Epithelial cell of prostate (primary cell): Measurements from ENCODE around the gene C5.
A peak's percentile ranks its signal among the peaks of the same experiment; 100 is the strongest.
"Not testable (repeated sequence)": the region's sequence is repeated elsewhere in the genome, so short reads cannot be mapped to it uniquely, and the experiment has no call there.

Experiments used
- DNase-seq: peaks from one replicate; pipeline ENCODE4 v3.0.0-alpha.2; 2011; ENCODE audit warnings: low read depth, low spot score
- H3K27ac ChIP-seq: fragments of 450-650 bp; 2 replicates; pipeline ENCODE4 v1.5.1; 2017; ENCODE audit warnings: mild to moderate bottlenecking

The C5 gene

DNA sequence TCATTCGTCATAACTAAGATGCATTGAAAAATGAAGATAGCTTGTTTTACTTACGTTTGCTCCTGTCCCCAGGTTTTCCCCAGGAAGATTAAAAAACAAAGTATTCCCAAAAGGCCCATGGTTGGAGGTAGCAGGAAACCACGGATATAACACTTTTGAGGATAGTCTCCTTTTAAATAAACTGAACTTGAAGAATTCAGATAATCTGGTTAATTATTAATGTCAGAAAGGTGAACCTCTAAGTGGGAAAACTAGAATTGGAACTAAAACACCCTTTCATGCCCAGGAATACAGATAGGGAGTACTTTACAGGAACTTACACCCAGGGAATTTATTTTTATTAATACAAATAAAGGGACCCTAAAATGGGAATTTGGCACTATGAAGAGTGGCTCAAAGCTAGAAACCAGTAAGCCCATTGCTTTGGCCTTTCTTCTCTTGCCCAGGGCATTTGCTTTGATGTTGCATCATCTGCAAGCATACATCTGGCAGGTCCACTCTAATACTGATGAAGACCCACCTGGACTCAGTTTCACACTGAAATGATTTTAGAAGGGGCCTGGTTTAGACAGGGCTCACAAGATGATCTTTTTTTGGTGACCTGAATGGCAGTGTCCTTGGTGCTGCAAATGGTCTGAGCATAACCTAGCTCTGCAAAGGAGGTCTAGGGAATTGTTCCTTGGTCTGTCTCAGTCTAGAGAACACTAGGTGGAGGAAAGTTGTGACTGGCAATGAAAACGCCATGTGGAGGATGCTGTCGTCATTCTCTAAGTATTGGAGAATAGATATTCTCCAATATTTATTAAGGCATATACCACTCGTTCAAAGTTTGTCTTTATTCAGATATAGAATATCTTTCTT, at the start of gene C5:
C5 (minus strand) TSS at position 148 of the 861 bp plus-strand sequence; CDS start at position 119, 29 bp downstream.
- DNase-seq: no peak

GRCh38 chr9:121098567-121099198, 48.6 kb upstream of the C5 start:
- DNase-seq: no peak

More for the DNA sequence above, at the start of gene C5:
- no peak within 1 kb of the TSS for H3K27ac ChIP-seq

GRCh38 chr9:121095057-121095456, 45.0 kb upstream of the C5 start:
- H3K27ac ChIP-seq: no peak overlapping the region
- no peak for DNase-seq

More at GRCh38 chr9:121098567-121099198, 48.6 kb upstream of the C5 start:
- no peak overlapping the region for H3K27ac ChIP-seq

DNA sequence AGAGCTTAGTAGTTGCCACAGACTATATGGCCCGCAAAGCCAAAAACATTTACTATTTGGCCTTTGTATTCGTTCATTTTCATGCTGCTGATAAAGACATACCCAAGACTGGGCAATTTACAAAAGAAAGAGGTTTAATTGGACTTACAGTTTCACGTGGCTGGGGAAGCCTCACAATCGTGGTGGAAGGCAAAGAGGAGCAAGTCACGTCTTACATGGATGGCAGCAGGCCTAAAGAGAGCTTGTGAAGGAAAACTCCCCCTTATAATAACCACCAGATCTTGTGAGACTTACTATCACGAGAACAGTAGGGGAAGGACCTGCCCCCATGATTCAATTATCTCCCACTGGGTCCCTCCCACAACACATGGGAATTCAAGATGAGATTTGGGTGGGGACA, 40.7 kb upstream of the C5 start:
- not testable (repeated sequence) for DNase-seq, H3K27ac ChIP-seq

DNA sequence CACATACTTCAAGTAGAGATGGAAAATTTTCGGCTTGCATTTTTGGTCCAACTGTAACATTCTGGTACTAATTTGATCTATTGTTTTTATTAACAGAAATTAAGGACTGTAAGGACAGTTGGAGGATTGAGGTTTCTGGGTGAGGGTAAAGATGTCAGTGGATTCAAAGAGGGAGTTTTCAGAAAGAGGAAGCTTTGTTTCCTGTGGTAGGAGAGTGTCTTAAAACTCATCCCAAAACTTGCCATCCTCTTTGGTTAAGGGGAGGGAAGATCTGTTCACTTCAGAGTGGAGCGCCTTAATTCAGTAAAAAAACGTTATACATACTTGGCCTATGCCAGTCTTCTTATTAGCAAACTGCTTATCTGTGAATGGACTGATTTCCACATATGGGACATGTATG, 38.5 kb upstream of the C5 start:
- DNase-seq: no peak
- H3K27ac ChIP-seq: no peak overlapping the region

DNA sequence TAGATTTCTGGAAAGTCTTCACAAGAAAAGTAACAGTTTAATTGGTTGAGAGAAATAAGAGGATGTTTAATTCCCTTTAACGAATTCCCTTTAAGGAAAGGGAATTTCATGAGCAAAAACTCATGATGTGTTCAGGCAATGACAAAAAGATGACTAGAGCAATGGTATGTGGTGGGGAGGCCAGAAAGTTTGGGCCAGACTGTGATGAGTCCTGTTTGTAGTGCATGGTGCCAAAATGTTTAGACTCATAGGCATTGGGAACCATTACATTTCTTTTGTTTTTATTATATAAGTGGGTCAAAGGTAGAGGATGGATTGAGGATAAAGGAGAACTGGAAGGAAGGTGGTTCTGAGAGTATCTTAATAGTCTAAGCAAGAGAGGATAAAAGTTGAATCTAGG, 35.6 kb upstream of the C5 start:
- no peak overlapping the region for H3K27ac ChIP-seq
- no peak for DNase-seq

DNA sequence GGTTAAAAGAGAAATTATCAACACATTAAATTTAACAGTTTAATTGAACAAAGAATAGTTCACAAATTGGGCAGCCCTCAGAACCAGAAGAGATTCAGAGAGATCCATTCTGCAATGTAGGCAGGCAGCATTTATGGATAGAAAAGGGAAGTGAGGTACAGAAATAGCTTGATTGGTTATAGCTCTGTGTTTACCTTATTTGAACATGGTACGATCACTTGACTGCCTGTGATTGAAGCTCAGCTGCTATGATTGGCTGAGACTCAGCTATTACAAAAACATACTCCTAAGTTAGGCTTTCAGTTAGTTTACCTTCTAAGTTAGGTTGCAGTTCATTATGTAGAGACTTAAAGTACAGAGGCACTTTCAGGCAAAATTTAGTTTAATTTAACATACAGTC, 32.0 kb upstream of the C5 start:
- no peak for DNase-seq
- no peak overlapping the region for H3K27ac ChIP-seq

GRCh38 chr9:121075251-121076036, 25.4 kb upstream of the C5 start:
- no peak for DNase-seq
- peak overlapping the region; percentile 43 for H3K27ac ChIP-seq

- peak; percentile 8 for DNase-seq
- H3K27ac ChIP-seq: peak within 1 kb of the TSS; percentile 43
Observed at GRCh38 chr9:121074370-121075250, 24.5 kb upstream of the C5 start, which contains the start of gene CNTRL. CNTRL (plus strand) TSS chr9:121074955; CDS start chr9:121088327, 13,372 bp downstream.

DNA sequence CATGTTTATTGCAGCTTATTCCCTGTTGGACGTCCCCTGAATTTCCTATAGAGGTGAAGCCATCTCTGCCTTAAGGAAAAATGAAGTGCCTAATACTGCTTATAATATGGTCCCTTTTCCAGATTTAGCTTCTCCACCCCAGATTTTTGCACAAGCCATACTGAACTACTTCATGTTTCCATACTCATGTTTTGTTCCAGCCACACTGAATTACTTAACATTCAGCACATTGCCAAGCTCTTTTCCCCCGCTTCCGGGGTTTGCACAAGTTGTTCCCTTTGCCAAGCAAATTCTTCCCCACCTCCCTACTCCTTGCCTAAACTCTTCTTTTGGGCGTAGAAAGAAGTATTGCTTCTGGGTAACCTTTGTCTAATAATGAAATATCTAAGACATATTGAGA, 23.0 kb upstream of the C5 start:
- DNase-seq: no peak
- no peak overlapping the region for H3K27ac ChIP-seq

DNA sequence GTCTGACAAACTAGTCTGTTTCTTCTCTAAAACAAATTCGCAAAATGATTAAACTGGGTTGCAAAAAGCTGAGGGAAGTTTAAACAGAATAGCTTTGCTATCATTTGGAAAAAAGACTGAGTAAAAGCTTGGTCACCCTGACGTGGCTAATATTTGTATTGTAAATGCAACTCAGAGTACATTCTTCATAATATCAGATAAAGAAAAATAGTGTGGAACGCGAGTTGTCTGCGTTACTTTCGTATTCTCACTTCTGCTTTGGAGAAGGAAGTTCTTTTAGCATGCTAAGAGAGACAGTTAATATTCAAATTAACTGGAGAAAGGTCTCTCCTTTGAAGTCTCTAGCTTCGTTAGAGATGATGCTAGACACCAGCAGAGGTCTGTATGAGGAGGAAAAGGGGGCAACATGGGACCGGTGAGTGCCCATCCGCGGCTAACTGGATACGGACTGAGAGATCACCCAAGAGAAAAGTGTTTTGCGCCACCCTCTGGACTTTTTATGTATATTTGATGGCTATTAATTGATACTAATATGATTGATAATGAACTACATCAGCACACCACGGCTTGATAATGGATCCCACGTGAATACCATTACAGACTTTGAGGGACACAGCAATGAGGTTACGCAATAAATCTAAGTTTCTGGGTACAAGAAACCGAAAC, 21.8 kb upstream of the C5 start:
- DNase-seq: no peak
- peak overlapping the region; percentile 15 for H3K27ac ChIP-seq

DNA sequence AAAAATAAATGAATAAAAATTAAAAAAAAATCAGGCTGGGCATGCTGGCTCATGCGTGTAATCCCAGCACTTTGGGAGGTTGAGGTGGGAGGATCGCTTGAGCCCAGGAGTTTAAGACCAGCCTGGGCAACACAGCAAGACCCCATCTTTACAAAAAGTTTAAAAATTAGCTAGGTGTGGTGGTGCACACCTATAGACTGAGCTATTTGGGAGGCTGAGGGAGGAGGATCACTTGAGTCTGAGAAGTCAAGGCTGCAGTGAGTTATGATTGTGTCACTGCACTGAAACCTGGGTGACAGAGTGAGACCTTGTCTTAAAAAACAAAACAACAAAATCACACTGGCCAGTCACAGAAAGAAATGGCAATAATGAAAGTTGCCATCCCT, 21.3 kb upstream of the C5 start:
- H3K27ac ChIP-seq: peak overlapping the region; percentile 15
- DNase-seq: no peak

GRCh38 chr9:121069396-121069795, 19.3 kb upstream of the C5 start:
- no peak overlapping the region for H3K27ac ChIP-seq
- no peak for DNase-seq

DNA sequence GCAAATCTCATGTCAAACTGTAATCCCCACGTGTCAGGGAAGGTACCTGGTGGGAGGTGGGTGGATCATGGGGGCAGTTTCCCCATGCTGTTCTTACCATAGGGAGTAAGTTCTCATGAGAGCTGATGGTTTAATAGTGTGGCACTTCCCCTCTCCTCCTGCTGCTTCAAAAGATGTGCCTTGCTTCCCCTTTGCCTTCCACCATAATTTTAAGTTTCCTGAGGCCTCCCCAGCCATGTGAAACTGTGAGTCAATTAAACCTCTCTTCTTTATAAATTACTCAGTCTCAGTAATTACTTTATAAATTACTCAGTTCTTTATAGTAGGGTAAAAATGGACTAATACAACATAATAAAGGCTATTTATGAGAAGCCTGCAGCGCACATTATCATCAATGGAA, 17.6 kb upstream of the C5 start:
- no peak overlapping the region for H3K27ac ChIP-seq
- no peak for DNase-seq

DNA sequence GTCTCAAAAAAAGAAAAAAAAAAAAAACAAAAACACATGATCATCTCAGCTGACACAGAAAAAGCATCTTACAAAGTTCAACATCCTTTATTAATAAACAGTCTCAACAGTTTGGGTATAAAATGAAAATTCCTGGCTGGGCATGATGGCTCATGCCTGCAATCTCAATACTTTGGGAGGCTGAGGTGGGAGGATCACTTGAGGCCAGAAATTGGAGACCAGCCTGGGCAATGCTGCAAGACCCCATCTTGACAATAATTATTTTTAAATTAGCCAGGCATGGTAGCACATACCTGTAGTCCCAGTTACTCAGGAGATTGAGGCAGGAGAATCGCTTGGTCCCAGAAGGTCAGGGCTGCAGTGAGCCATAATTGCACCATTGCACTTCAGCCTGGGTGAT, 16.8 kb upstream of the C5 start:
- DNase-seq: no peak
- no peak overlapping the region for H3K27ac ChIP-seq

DNA sequence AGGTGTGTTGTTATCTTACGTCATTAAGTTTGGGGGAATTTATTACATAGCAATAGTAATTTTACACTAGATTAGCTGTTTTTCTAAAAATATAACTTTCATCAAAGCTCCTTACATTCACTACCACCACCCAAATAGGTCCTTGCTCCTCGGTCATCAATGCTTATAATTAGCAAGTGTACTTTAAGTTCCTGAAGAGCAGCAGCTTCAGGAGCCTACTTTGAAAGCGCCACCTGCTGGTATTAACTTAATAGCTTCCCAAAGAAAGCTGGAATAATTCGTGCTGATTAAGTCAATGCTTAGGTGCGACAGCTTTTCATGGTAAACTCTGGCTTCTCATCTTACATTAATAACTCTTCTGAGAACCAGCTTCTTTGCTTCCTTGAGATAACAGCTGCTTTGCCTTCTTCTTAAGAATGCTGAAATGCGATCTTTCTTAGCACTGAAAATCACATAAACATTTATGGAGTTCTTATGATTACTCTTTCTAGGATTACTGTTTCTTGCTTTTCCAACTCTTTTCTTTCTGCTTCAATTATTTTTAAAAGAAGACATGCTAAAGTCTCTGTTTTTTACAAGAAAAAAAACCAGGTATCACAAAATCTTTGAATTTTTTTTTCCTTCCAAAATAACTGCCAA, 10.0 kb upstream of the C5 start:
- no peak overlapping the region for H3K27ac ChIP-seq
- DNase-seq: peak; percentile 29

DNA sequence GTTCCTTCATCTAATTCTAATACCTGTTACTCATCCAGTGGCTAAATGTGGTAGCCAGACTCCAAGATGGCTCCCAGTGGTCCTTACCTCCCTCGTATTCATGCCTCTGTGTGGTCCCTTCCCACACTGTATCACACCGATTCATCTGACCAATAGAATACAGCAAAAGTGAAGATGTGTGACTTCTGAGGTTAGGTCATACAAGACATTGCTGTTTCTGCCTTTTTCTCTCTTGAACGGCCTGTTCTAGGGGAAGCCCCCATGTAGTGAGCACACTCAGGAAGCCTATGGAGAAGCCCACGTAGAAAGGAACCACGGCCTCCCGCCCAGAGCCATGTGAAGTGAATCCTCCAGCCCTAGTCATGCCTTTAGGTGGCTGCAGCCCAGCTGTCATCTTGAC, 9.4 kb upstream of the C5 start:
- no peak for DNase-seq
- no peak overlapping the region for H3K27ac ChIP-seq

DNA sequence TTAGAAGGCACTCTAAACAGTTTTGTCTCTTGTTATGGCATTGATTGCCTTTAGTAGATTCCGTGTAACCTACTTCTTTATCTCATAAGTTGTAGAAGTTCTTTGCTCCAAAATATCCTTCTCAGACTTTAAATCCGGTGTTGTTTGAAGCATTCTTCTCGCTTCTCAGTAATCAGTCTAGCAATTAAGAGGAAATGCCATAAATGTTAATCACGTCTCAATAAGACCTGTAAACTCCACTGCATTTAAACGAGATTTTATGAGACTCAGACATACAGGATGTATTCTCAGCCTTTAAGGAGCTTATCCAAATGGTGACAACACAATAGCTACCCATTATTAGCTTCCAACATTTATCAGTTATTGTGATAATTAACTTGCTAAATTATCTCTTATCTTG, 7.7 kb upstream of the C5 start:
- no peak overlapping the region for H3K27ac ChIP-seq
- DNase-seq: no peak

- H3K27ac ChIP-seq: no peak overlapping the region
- DNase-seq: no peak
Observed at GRCh38 chr9:121055642-121056143, 5.6 kb upstream of the C5 start.
